Measurements from ENCODE around the gene SNTG2.

DNA sequence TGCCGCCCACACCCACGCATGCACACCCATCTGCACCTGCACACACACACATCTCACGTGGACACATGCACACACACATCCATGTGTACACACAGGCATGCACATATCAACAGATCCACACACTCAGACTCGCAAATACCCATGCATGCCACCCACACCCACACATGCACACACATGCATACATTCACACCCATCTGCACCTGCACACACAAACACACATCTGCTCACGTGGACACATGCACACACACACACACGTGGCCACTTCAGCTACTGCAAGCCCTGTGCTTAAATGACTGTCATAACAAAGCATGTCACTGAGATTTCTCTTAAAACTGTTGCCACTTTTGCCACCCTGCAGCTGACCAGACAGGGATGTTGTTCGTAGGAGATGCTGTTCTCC, 186.6 kb downstream of the SNTG2 start:
- TF ChIP-seq, protein P1, sequence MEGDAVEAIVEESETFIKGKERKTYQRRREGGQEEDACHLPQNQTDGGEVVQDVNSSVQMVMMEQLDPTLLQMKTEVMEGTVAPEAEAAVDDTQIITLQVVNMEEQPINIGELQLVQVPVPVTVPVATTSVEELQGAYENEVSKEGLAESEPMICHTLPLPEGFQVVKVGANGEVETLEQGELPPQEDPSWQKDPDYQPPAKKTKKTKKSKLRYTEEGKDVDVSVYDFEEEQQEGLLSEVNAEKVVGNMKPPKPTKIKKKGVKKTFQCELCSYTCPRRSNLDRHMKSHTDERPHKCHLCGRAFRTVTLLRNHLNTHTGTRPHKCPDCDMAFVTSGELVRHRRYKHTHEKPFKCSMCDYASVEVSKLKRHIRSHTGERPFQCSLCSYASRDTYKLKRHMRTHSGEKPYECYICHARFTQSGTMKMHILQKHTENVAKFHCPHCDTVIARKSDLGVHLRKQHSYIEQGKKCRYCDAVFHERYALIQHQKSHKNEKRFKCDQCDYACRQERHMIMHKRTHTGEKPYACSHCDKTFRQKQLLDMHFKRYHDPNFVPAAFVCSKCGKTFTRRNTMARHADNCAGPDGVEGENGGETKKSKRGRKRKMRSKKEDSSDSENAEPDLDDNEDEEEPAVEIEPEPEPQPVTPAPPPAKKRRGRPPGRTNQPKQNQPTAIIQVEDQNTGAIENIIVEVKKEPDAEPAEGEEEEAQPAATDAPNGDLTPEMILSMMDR (conservative IDR thresholded peaks at IDR 0.05; ENCODE audit: low read length), result no peak
- TF ChIP-seq EZH2phosphoT487 (IDR thresholded peaks at IDR 0.05; ENCODE audit: borderline replicate concordance), result no peak
